NCI-H82 treated with DMSO at 0.1 percent for 48 hours (cell line): ENCODE data around the gene PC.

ENCODE experiments used
- DNase-seq: peaks from one replicate; lab custom pipeline; 2025; ENCODE audit not compliant: unreplicated experiment; lab: John Stamatoyannopoulos, UW

Gene PC

GRCh38 chr11:66885950-66886440, 72.2 kb downstream of the PC start:
- no peak for DNase-seq

DNA sequence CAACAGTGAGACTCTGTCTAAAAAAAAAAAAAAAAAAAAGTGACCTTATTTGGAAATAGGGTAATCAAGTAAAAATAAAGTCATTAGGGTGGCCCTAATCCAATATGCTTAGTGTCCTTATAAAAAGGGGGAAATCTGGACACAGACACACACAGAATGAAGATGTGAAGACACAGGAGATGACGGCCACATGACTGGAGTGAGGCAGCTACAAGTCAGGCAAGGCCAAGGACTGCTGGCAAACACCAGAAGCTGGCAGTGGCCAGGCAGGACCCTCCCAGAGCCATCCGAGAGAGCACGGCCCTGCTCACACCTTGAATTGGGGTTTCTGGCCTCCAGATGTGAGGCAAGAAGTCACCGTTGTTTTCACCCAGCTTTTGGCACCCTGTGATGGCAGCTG, 72.7 kb downstream of the PC start:
- DNase-seq = no peak

DNA sequence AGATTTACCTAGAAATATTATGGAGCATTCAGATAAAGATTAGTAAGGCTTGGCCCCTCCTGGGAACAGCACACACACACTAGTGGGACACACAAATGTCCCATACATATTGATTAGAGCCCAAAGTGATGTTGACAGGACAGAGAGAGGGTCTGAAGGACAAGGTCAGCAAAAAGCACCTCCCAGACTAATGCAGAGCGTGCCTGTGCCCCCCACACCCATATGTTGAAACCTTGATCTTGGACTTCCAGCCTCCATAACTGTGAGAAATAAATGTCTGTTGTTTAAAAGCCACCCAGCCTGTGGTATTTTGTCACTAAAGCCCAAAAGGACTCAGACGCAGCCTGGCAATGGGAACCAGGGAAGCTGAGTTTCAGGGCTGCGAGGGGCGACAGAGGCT, 73.7 kb downstream of the PC start:
- no peak for DNase-seq

DNA sequence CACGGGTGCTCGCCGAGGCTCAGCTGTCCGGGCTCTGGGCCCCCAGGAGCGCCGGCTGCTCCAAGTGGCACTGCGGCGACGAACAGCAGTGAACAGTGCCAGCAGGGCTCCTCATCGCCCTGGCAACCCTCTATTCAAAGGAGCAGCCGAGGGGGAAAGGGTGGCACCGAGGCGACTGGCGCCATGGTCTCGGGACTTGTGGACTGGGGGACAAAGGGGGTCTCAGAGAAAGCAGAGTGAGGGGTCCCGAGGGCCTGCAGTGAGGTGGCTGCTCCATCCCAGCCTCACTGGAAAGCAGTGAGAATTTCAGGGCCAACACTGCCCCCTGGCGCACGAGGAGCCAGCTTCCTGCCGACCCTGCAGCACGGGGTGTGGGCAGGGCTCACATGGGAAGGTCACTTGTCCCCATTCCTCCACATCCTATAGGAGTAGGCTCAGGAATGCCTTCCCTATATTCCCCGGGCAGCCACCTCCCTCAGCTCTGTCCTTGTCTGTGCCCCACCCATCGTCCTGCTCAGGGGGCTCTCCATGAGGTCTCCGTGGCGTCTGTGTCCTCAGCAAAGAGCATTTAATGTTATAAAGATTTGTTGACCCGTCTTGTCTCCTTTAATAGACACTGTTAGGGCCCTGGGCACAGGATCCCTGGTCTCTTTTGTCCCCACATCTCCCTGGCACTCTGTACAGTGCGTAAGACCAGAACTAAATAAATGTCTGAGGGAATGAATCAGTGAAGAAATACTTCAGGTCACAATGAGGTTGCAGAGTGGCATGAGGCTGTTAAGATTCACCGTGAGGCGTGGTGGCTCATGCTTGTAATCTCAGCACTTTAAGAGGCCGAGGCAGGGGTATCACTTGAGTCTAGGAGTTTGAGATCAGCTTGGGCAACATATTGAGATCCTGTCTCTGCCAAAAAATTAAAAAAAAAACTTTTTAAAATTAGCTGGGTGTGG, 74.9 kb downstream of the PC start:
- DNase-seq = no peak

- no peak for DNase-seq
Observed at GRCh38 chr11:66882561-66883015, 75.6 kb downstream of the PC start.

GRCh38 chr11:66881927-66882452, 76.2 kb downstream of the PC start:
- DNase-seq = no peak

GRCh38 chr11:66881451-66881835, 76.7 kb downstream of the PC start:
- no peak for DNase-seq

GRCh38 chr11:66880496-66881450, 77.4 kb downstream of the PC start:
- DNase-seq = no peak

- DNase-seq = no peak
Observed at GRCh38 chr11:66879999-66880398, 78.2 kb downstream of the PC start.

DNA sequence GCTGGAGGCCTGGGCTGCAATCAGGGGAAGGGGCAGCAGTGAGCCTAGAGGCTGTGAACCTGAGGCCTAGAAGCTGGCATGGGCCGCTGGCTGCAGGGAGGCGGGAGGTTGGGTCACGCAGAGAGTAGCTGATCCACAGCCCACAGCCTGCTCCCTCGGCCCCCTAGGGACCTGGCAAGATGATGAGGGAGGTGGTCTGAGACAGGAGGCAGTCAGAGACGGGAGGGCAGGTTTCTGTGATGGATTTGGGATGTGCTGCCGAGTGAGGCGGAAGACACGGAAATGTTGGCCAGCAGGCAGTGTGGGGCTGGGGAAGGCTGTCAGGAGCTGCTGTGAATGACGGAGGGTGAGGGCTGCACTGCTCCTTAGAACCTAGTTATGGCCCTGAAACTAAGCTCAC, 78.6 kb downstream of the PC start:
- DNase-seq = no peak

DNA sequence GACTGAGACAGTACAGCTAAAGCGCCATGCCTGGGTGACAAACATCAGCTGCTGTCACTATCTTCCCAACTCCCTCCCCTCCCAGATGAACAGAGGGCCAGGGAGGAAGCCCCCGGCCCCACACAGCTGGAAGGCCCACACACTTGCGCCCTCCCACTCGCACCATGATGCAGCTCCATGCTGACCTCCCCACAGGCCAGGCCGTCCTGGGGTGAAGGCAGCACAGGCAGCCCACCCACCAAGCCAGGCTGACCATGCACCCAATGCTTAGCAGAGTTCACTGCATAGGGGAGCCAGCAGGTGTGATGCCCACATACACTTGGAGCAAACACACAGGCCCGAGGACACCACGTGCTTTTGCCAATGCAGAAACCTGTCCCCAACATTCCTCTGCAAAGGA, 79.2 kb downstream of the PC start:
- no peak for DNase-seq

DNA sequence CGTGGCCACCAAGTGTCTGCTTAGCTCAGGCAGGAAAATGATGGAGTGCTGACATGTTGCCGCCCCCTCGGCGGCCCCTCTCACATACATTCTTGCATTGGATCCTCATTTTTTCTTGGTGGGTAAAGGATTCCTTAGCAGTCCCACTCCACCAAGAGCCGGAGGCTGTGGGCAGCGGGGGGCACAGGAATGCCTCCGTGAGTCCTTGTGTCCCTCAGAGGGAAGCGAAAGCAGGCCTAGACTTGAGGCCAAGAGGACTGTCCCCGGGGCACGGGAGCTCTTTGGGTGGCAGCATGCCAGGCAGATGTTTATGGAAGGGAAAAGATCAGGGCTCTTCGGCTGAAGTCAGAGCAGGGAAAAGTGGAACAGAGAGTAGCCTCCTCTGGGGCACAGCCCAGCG, 79.7 kb downstream of the PC start:
- no peak for DNase-seq

- no peak for DNase-seq
Observed at GRCh38 chr11:66877588-66878385, 80.4 kb downstream of the PC start.

DNA sequence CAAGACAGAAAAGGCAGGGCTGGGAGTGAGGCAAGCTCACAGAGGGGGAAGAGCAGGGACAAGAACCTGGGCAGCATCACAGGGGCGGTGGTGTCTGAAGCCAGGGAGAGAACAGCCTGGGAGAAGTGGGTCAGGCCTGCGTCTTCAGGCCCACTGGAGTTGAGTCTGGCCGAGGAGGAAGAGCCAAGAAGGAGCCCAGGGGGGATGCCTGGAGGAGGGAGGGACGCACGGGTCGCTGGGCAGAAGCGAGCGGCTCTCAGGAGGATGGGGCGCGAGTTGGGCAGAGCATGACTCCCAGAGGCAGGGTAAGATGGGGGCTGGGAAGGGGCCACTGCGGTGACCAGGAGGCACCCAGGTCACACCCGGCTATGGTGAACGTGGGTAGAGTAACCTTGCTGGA, 82.8 kb downstream of the PC start:
- no peak for DNase-seq

- no peak for DNase-seq
Observed at GRCh38 chr11:66874232-66874631, 84.0 kb downstream of the PC start.

GRCh38 chr11:66871521-66871901, 86.7 kb downstream of the PC start:
- no peak for DNase-seq

DNA sequence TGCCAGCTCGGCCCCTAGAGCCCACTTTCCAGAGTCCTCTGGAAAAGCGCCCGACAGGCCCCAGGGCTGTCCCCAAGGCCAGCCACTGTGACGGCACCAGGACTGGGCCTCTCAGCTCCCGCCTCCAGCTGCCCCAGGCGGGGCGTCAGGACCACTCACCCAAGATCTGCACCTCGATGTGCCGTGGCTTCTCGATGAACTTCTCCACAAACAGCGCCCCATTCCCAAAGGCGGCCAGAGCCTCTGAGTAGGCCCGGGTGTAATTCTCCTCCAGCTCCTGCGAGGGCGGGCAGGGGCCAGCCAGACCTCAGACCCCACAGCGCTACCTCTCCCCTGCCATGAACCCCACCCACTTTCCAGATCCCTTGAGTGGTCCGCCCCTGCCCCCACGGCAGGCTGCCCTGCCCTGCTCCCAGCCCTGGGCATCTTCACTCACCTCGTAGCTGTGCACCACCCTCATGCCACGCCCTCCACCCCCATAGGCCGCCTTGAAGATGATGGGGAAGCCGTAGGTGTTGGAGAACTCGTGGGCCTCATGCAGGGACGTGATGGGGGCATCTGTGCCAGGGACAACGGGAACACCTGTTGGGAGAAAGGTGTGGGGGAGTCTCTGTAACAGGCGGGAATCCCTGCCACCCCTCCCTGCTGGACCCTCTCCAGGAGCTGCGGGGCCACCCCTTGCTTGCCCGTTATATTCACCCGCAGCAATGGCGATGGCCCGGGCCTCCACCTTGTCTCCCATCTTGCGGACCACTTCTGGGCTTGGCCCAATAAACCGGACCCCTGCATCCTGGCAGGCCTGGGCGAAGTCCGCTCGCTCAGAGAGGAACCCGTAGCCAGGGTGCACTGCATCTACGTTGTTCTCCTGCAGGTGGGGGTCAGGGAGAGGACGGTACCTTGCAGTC, 87.3 kb downstream of the PC start:
- no peak for DNase-seq

GRCh38 chr11:66870131-66870530, 88.1 kb downstream of the PC start:
- no peak for DNase-seq

- DNase-seq = no peak
Observed at GRCh38 chr11:66869567-66869870, 88.7 kb downstream of the PC start.
